ENCODE data around the gene SUGP2.

DNA sequence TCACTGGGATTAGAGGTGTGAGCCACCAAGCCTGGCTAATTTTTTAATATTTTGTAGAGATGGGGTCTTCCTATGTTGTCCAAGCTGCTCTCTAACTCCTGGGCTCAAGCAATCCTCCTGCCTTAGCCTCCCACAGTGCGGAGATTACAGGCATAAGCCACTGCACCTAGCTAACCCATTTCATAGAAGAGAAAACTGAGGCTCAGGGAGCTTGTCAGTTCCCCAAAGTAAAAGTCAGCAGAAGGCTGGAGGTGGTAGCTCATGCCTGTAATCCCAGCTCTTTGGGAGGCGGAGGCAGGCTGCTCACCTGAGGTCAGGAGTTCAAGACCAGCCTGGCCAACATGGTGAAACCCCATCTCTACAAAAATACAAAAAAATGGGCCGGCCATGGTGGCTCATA, 83.5 kb downstream of the SUGP2 start:
- no peak for TF ChIP-seq TCF7L2 (IDR thresholded peaks at IDR 0.05; ENCODE audit: low read depth, low read length)
- TF ChIP-seq, protein P1, sequence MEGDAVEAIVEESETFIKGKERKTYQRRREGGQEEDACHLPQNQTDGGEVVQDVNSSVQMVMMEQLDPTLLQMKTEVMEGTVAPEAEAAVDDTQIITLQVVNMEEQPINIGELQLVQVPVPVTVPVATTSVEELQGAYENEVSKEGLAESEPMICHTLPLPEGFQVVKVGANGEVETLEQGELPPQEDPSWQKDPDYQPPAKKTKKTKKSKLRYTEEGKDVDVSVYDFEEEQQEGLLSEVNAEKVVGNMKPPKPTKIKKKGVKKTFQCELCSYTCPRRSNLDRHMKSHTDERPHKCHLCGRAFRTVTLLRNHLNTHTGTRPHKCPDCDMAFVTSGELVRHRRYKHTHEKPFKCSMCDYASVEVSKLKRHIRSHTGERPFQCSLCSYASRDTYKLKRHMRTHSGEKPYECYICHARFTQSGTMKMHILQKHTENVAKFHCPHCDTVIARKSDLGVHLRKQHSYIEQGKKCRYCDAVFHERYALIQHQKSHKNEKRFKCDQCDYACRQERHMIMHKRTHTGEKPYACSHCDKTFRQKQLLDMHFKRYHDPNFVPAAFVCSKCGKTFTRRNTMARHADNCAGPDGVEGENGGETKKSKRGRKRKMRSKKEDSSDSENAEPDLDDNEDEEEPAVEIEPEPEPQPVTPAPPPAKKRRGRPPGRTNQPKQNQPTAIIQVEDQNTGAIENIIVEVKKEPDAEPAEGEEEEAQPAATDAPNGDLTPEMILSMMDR (IDR thresholded peaks at IDR 0.05), result no peak
- TF ChIP-seq, protein P2, sequence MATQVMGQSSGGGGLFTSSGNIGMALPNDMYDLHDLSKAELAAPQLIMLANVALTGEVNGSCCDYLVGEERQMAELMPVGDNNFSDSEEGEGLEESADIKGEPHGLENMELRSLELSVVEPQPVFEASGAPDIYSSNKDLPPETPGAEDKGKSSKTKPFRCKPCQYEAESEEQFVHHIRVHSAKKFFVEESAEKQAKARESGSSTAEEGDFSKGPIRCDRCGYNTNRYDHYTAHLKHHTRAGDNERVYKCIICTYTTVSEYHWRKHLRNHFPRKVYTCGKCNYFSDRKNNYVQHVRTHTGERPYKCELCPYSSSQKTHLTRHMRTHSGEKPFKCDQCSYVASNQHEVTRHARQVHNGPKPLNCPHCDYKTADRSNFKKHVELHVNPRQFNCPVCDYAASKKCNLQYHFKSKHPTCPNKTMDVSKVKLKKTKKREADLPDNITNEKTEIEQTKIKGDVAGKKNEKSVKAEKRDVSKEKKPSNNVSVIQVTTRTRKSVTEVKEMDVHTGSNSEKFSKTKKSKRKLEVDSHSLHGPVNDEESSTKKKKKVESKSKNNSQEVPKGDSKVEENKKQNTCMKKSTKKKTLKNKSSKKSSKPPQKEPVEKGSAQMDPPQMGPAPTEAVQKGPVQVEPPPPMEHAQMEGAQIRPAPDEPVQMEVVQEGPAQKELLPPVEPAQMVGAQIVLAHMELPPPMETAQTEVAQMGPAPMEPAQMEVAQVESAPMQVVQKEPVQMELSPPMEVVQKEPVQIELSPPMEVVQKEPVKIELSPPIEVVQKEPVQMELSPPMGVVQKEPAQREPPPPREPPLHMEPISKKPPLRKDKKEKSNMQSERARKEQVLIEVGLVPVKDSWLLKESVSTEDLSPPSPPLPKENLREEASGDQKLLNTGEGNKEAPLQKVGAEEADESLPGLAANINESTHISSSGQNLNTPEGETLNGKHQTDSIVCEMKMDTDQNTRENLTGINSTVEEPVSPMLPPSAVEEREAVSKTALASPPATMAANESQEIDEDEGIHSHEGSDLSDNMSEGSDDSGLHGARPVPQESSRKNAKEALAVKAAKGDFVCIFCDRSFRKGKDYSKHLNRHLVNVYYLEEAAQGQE (IDR thresholded peaks at IDR 0.05; ENCODE audit: insufficient read depth in 1 of 2, low read depth in 2 of 2, low read length in 1 of 2), result no peak
- no peak for TF ChIP-seq POLR2AphosphoS5 (IDR thresholded peaks at IDR 0.05; ENCODE audit: low read depth, low read length)
- no peak for TF ChIP-seq SIN3A (IDR thresholded peaks at IDR 0.05; ENCODE audit: borderline replicate concordance, insufficient read depth, low read depth, low read length)
